ENCODE results near the gene LAMP5.

LAMP5 gene

GRCh38 chr20:9490161-9490560, 24.2 kb upstream of the LAMP5 start:
- Histone ChIP-seq H3K4me1 (ENCODE audit: control insufficient read depth, low read length) (no peaks in the 10 kb centered on the region), H3K4me2 (ENCODE audit: low read length) (no peak overlapping the region)

GRCh38 chr20:9490631-9491030, 23.8 kb upstream of the LAMP5 start:
- H3K27me3 ChIP-seq (ENCODE audit: control insufficient read depth, low read length) = no peaks in the 10 kb centered on the region
- TF ChIP-seq EZH2phosphoT487 (IDR thresholded peaks at IDR 0.05; ENCODE audit: borderline replicate concordance, low read length) (no peak), CTCF (IDR thresholded peaks at IDR 0.05; ENCODE audit: low read depth, low read length, poor library complexity, severe bottlenecking) (no peak)
- no peaks in the 10 kb centered on the region for H3K36me3 ChIP-seq (ENCODE audit: control insufficient read depth, low read length)
- H3K79me2 ChIP-seq (ENCODE audit: control insufficient read depth, low read length) = no peaks in the 10 kb centered on the region
- no peak overlapping the region for H3K27ac ChIP-seq (ENCODE audit: low read depth, low read length)
- no peaks in the 10 kb centered on the region for H3K4me1 ChIP-seq (ENCODE audit: control insufficient read depth, low read length)
- no peaks in the 10 kb centered on the region for H3K9me2 ChIP-seq (replicated peaks; ENCODE audit: control insufficient read depth, low read length)
- H3F3A ChIP-seq (ENCODE audit: control insufficient read depth, insufficient read depth) = no peaks in the 10 kb centered on the region
- H3K4me2 ChIP-seq (ENCODE audit: low read length) = no peak overlapping the region
- H3K9me3 ChIP-seq (ENCODE audit: control insufficient read depth, insufficient read depth, low read length) = no peaks in the 10 kb centered on the region; the same call in 1 of the 2 replicates
- no peaks in the 10 kb centered on the region for H4K20me1 ChIP-seq (ENCODE audit: control insufficient read depth, insufficient read depth, low read depth, low read length)
- H3K4me3 ChIP-seq (ENCODE audit: low read length) = no peak overlapping the region

More at GRCh38 chr20:9490161-9490560, 24.2 kb upstream of the LAMP5 start:
- Histone ChIP-seq H3K9me2 (replicated peaks; ENCODE audit: control insufficient read depth, low read length) (no peaks in the 10 kb centered on the region), H4K20me1 (ENCODE audit: control insufficient read depth, insufficient read depth, low read depth, low read length) (no peaks in the 10 kb centered on the region), H3K36me3 (ENCODE audit: control insufficient read depth, low read length) (no peaks in the 10 kb centered on the region), H3K27ac (ENCODE audit: low read depth, low read length) (no peak overlapping the region), H3K79me2 (ENCODE audit: control insufficient read depth, low read length) (no peaks in the 10 kb centered on the region), H3K4me3 (ENCODE audit: low read length) (no peak overlapping the region), H3K27me3 (ENCODE audit: control insufficient read depth, low read length) (no peaks in the 10 kb centered on the region), H3K9me3 (ENCODE audit: control insufficient read depth, insufficient read depth, low read length) (no peaks in the 10 kb centered on the region), H3F3A (ENCODE audit: control insufficient read depth, insufficient read depth) (no peaks in the 10 kb centered on the region)
- no peak for TF ChIP-seq EZH2phosphoT487 (IDR thresholded peaks at IDR 0.05; ENCODE audit: borderline replicate concordance, low read length)
- no peak for TF ChIP-seq CTCF (IDR thresholded peaks at IDR 0.05; ENCODE audit: low read depth, low read length, poor library complexity, severe bottlenecking)

- Histone ChIP-seq H3K4me2 (ENCODE audit: low read length) (no peak overlapping the region), H4K20me1 (ENCODE audit: control insufficient read depth, insufficient read depth, low read depth, low read length) (no peaks in the 10 kb centered on the region), H3K79me2 (ENCODE audit: control insufficient read depth, low read length) (no peaks in the 10 kb centered on the region), H3K4me1 (ENCODE audit: control insufficient read depth, low read length) (no peaks in the 10 kb centered on the region), H3K9me3 (ENCODE audit: control insufficient read depth, insufficient read depth, low read length) (no peaks in the 10 kb centered on the region; the same call in 1 of the 2 replicates), H3K27me3 (ENCODE audit: control insufficient read depth, low read length) (no peaks in the 10 kb centered on the region), H3K27ac (ENCODE audit: low read depth, low read length) (no peak overlapping the region), H3K36me3 (ENCODE audit: control insufficient read depth, low read length) (no peaks in the 10 kb centered on the region), H3F3A (ENCODE audit: control insufficient read depth, insufficient read depth) (no peaks in the 10 kb centered on the region), H3K9me2 (replicated peaks; ENCODE audit: control insufficient read depth, low read length) (no peaks in the 10 kb centered on the region), H3K4me3 (ENCODE audit: low read length) (no peak overlapping the region)
- no peak for TF ChIP-seq EZH2phosphoT487 (IDR thresholded peaks at IDR 0.05; ENCODE audit: borderline replicate concordance, low read length)
- TF ChIP-seq CTCF (IDR thresholded peaks at IDR 0.05; ENCODE audit: low read depth, low read length, poor library complexity, severe bottlenecking) = no peak
Observed at GRCh38 chr20:9491324-9491723, 23.1 kb upstream of the LAMP5 start.

All from DOHH2 (cell line).